Neural cell (in vitro differentiated cells): Measurements from ENCODE around the gene PHF23.

Source experiments
- EP300 ChIP-seq: fragments of 450-650 bp; conservative IDR thresholded peaks from 2 replicates; pipeline ENCODE4 v1.6.1; 2014; ENCODE audit warnings: antibody characterized with exemption, mild to moderate bottlenecking, moderate library complexity; ENCODE audit not compliant: poor library complexity, severe bottlenecking
- EZH2 ChIP-seq: fragments of 200-600, 300-800 bp; shearing (Covaris generic), sonication (generic); IDR thresholded peaks from 2 replicates; pipeline ENCODE4 v1.6.1; 2014; ENCODE audit warnings: antibody characterized with exemption, low read length, borderline replicate concordance, mild to moderate bottlenecking; ENCODE audit not compliant: insufficient read depth, poor library complexity, severe bottlenecking
- POLR2AphosphoS5 ChIP-seq: IDR thresholded peaks from 2 replicates; pipeline ENCODE4 v1.6.1; 2012
- TAF1 ChIP-seq: IDR thresholded peaks from 2 replicates; pipeline ENCODE4 v1.6.1; 2012; ENCODE audit warnings: low read depth
- TF ChIP-seq, protein P1 (sequence below): fragments of 450-650 bp; IDR thresholded peaks from 2 replicates; pipeline ENCODE4 v1.5.1; 2014; ENCODE audit warnings: antibody characterized with exemption, mild to moderate bottlenecking, moderate library complexity; ENCODE audit not compliant: poor library complexity, severe bottlenecking
- TF ChIP-seq, protein P2 (sequence below): IDR thresholded peaks from 2 replicates; pipeline ENCODE4 v1.6.1; 2012; ENCODE audit warnings: borderline replicate concordance

DNA sequence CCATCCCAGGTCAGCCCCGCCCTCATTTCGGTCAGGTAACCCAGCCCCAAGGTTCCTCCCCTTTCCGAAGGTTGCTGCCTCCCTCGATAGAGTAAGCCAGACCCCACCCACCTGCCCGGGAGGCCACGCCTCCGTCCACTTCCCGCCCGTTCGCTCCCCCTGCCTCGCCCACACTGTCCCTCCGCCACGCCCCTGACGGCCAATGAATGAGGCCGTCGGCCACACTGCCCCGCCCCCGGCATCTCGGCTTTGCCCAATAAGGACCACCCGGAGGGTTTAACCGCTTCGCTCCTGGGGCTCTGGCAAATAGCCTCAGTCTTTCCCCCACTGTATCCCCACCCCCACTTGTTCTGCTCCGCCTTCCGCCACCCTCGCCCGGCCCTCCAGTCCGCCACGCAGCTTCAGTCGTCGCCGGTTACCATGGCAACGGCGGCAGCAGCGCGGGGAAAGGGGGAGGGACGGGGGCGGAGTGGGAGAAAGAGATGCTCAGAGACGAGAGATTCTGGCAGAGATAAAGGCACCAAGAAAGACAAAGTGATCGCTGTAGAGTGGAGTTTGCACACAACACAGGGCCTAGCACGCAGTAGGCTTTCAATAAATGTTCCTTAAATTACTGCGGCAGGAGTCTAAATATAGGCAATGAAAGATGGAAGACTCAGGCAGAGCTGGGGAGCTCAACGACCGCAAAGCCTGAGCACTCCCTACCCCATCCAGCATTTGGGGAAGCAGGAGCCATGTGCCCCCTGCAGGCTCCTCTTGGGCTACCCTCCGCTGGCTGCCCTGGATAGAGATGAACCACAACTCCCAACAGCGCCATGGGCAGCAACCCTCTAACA lies 24.7 kb downstream of the PHF23 start:
- TF ChIP-seq, protein P1, sequence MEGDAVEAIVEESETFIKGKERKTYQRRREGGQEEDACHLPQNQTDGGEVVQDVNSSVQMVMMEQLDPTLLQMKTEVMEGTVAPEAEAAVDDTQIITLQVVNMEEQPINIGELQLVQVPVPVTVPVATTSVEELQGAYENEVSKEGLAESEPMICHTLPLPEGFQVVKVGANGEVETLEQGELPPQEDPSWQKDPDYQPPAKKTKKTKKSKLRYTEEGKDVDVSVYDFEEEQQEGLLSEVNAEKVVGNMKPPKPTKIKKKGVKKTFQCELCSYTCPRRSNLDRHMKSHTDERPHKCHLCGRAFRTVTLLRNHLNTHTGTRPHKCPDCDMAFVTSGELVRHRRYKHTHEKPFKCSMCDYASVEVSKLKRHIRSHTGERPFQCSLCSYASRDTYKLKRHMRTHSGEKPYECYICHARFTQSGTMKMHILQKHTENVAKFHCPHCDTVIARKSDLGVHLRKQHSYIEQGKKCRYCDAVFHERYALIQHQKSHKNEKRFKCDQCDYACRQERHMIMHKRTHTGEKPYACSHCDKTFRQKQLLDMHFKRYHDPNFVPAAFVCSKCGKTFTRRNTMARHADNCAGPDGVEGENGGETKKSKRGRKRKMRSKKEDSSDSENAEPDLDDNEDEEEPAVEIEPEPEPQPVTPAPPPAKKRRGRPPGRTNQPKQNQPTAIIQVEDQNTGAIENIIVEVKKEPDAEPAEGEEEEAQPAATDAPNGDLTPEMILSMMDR = peak; percentile 81
- TF ChIP-seq EZH2 (no peak), TAF1 (peak; percentile 64), EP300 (peak; percentile 45), POLR2AphosphoS5 (peak; percentile 82)
- TF ChIP-seq, protein P2, sequence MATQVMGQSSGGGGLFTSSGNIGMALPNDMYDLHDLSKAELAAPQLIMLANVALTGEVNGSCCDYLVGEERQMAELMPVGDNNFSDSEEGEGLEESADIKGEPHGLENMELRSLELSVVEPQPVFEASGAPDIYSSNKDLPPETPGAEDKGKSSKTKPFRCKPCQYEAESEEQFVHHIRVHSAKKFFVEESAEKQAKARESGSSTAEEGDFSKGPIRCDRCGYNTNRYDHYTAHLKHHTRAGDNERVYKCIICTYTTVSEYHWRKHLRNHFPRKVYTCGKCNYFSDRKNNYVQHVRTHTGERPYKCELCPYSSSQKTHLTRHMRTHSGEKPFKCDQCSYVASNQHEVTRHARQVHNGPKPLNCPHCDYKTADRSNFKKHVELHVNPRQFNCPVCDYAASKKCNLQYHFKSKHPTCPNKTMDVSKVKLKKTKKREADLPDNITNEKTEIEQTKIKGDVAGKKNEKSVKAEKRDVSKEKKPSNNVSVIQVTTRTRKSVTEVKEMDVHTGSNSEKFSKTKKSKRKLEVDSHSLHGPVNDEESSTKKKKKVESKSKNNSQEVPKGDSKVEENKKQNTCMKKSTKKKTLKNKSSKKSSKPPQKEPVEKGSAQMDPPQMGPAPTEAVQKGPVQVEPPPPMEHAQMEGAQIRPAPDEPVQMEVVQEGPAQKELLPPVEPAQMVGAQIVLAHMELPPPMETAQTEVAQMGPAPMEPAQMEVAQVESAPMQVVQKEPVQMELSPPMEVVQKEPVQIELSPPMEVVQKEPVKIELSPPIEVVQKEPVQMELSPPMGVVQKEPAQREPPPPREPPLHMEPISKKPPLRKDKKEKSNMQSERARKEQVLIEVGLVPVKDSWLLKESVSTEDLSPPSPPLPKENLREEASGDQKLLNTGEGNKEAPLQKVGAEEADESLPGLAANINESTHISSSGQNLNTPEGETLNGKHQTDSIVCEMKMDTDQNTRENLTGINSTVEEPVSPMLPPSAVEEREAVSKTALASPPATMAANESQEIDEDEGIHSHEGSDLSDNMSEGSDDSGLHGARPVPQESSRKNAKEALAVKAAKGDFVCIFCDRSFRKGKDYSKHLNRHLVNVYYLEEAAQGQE = no peak
